NCI-H526 treated with DMSO at 0.1 percent for 48 hours (cell line): ENCODE data around the gene ZNF408.
"Not testable (repeated sequence)": the region's sequence is repeated elsewhere in the genome, so short reads cannot be mapped to it uniquely, and the experiment has no call there.

Source experiments
- DNase-seq: peaks from one replicate; lab custom pipeline; 2025; lab: John Stamatoyannopoulos, UW

ZNF408 gene

DNA sequence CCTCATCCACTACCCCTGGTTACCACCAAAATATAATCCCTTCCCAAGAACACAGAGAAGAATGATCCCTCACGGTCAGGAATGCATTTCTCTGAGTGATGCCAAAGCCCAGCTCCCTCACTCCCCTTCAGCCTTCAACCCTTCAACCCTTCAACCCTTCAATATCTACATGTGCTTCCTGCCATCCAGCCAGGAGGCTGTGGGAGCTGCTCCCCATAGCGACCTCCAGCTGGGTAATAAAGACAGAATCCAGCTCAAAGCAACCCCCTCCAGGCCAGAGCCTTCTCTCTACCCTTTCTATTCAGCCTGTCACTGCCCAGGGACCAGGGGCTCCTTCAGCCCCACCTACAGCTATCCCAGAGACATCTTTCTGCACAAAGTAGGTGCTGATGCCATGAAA is 3.1 kb upstream of the ZNF408 start:
- no peak for DNase-seq

DNA sequence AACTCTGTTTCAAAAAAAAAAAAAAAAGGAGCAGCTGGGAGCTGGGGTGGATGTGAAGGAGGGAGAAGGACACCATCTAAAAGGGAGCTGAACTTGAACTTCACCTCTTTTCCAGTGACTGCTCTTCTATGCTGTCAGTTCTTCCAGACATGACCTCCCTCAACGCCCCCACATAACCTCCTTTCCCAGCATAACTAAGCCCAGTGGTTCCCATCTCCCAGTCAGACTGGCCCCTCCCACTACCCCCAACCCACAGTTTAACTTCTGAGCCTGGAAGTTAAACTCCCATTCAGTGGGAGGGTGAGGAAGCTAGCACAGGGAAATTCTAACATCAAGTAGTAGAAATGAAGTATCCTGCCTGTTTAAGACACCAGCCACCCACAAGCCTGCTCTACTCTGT is 2.2 kb upstream of the ZNF408 start:
- no peak for DNase-seq

DNA sequence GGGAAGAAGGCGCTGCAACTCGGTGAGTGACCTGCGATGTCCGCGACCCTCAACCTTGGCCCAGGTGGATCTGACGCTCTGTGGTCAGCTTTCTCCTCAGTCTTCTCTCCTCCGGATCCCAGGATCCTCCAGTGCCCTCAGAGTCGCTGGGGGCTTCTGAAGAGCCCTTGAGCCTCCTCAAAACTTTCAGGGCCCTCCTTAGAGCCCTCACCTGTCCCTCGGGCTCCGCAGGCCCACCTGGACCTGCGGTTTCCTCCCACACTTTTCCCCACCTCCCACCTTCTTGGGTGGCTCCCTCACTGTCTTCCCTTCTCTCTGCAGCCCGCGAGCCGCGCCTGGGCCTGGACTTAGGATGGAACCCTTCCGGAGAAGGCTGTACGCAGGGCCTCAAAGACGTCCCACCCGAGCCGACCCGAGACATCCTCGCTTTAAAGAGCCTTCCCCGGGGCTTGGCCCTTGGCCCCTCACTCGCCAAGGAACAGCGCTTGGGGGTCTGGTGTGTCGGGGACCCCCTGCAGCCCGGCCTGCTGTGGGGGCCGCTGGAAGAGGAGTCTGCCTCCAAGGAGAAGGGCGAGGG is 335 bp downstream of the ZNF408 start:
- DNase-seq = no peak

DNA sequence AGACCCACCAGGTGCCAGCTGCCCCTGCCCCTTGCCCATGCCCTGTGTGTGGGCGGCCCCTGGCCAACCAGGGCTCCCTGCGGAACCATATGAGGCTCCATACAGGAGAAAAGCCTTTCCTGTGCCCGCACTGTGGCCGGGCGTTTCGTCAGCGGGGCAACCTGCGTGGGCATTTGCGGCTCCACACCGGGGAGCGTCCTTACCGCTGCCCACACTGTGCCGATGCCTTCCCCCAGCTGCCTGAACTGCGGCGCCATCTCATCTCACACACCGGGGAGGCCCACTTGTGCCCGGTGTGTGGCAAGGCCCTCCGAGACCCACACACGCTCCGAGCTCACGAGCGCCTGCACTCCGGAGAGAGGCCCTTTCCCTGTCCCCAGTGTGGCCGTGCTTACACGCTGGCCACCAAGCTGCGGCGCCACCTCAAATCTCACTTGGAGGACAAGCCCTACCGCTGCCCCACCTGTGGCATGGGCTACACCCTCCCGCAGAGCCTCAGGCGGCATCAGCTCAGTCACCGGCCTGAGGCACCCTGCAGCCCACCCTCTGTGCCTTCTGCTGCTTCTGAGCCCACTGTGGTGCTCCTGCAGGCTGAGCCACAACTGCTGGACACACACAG is 4.3 kb downstream of the ZNF408 start:
- DNase-seq = no peak

DNA sequence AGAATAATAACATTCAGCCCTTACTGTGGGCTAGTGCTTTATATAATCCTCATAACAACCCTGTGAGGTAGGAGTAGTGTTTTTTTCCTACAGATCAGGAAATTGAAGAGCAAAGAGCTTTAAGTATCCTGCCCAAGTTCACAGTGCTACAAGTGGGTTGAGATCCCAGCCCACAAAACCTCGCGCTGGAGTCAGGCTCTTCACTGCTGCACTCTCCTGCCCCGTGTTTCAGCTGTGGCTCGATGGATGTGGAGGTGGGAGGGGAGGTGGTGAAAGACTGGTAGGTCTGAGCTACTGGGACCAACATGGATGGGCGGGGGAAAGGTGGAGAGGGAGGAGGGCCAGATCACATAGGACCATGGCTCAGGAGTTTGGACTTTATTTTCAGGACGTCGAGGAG is 6.1 kb downstream of the ZNF408 start:
- no peak for DNase-seq

DNA sequence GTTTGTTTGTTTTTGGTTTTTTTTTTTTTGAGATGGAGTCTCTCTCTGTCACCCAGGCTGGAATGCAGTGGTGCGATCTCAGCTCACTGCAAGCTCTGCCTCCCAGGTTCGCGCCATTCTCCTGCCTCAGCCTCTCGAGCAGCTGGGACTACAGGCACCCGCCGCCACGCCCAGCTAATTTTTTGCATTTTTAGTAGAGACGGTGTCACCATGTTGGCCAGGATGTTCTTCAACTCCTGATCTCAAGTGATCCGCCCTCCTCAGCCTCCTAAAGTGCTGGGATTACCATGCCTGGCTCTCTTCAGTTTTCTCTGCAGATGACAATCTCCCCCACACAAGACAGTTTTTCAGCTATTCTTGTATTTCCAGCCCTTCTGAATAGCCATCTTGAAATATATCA is 8.5 kb downstream of the ZNF408 start:
- not testable (repeated sequence) for DNase-seq

DNA sequence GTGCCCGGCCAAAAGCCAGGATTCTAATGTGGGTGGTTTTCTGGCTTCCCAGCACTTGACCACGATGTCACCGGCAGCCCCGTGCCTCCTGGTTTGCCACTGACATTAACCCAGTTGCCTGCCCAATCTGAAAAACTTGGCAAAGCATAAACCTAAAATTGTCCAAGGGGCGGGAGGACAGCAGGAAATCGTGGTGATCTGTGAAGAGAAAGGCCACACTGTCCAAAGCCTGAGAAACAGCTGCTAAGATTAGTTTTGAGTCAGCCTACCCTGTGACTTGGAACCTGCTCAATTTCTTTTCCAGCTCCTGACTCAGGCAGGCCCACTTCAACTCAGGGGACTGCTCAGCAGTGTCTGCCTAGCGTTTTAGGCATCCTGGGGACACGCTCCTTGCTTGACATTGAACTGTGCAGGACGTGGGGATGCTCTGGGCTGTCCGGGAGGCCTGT is 10.0 kb downstream of the ZNF408 start:
- no peak for DNase-seq

DNA sequence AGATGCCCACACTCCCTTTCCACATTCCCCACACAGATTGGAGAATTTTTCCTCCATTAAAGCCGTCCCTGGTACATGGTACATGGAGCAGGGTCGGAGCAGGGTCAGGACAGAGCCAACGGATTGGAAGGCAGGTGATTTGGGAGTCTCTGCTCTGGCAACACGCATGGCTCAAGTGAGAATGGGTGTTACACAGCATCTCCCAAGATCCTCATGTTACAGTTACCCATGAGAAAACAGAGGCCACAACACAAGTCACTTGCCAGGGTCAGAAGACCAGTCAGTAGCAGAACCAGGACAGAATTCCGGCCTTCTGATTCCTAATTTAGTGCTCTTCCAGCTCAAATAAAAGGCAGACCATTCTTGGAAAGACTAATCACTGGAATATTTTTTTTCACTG is 10.5 kb downstream of the ZNF408 start:
- no peak for DNase-seq

DNA sequence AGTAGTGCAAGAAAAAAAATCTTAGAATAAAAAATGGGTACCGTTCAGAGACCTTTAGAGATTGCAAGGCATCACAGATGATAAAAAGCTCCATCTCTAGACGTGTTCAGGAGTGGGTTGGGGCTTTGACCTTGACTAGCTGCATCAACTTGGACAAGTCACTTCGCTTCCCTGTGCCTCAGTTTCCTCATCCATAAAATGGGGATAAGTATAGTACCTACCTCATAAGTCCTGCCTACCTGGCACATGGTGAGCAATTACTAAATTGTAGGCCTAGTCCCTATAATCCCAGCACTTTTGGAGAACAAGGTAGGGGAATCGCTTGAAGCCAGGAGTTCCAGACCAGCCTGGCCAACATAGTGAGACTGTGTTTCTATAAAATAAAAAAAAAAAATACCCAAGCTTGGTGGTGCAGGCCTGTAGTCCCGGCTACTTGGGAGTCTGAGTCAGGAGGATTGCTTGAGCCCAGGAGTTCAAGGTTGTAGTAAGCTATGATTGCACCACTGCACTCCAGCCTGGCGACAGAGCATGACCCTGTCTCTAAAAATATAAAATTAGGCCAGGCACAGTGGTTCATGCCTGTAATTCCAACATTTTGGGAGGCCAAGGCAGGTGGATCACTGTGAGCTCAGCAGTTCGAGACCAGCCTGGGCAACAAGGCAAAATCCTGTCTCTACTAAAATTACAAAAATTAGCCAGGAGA is 12.2 kb downstream of the ZNF408 start:
- no peak for DNase-seq

DNA sequence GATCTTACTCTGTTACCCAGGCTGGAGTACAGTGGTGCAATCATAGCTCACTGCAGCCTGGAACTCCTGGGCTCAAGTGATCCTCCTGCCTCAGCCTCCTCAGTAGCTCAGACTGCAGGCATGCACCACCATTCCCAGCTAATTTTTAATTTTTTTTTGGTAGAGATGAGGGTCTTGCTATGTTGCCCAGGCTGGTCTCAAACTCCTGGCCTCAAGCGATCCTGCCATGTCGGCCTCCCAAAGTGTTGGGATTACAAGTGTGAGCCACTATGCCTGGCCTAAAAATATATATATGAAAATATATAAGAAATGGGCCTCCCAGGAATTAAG is 17.0 kb downstream of the ZNF408 start:
- DNase-seq = not testable (repeated sequence)

DNA sequence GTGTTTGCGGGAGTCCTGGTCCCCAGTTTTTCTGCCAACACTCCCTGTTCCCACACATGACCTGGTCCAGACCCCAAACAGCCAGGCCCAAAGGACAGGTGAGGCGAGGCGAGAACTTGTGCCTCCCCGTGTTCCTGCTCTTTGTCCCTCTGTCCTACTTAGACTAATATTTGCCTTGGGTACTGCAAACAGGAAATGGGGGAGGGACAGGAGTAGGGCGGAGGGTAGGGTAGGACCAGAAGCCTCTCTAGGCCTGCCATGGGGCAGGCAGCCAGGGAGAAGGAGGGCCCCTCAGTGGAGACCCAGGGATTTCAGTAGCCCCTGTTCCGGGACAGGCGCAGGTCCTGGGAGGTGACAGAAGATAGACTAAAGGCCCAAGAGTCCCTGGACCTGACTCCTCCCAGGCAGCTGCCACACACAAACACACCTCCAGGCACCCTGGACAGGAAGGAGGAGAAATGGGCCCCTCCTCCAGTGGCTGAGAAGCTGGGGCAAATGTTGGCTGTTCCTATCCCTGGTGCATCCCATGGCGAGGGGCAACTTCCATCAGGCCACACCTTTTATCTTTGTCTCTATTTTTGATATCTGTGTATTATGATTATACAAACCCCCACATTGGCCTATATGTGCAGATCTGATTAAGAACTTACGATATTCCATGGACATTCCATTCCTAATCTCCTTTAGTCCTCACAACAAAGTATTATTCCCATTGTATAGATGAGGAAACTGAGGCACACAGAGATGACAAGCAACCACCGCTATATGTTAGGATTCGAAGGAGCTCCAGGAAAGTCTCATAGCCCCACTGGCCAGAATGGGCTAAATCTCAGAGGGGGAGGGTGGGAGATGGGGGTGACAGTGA is 17.6 kb downstream of the ZNF408 start:
- DNase-seq = no peak

DNA sequence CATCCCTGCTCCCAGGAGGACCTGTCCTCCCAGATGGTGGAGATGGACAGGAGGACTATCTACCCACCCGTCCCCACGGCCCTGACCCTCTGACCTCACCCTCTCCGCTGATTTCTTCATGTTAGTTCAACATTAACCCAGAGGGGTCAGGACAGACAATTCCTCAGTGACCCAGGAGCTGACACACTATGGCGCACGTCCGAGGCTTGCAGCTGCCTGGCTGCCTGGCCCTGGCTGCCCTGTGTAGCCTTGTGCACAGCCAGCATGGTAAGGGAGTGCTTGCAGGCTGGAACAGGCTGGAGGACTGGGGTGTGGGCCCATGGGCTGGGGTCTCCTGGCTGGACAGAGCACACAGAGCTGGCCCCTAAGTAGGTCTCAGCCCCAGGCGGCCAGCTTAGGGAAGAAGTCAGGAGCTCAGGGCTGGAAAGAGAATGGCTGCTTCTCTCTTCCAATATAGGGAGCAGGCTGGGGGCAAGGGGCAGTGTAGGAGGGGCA is 18.3 kb downstream of the ZNF408 start, which contains the start of gene F2:
F2 (plus strand) TSS at position 166 of the 495 bp plus-strand sequence; CDS start at position 189, 23 bp downstream.
- DNase-seq = no peak

DNA sequence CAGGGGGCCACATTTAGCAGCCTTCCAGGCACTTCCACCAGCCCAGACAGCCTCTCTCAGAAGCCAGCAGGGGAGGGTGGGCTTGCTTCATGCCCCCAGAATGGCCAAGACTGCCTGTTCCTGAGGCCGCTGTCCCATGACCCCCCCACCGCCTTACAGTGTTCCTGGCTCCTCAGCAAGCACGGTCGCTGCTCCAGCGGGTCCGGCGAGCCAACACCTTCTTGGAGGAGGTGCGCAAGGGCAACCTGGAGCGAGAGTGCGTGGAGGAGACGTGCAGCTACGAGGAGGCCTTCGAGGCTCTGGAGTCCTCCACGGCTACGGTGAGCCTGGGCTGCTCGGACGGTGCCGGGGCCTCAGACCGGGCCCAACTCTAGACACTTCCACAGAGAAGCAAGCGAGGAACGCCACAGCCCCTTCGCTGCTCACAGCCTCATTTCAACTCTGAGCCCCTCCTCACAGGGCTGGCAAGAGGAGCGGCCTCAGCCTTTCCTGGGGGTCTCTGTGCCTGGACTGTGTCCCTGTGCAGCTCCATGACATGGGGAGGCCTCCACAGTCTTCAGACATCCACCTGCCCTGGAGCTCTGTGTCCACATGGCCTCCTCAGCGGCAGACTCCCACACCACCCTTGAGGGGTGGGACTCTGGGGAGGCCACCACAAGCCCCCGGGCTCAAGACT is 18.9 kb downstream of the ZNF408 start:
- DNase-seq = no peak

DNA sequence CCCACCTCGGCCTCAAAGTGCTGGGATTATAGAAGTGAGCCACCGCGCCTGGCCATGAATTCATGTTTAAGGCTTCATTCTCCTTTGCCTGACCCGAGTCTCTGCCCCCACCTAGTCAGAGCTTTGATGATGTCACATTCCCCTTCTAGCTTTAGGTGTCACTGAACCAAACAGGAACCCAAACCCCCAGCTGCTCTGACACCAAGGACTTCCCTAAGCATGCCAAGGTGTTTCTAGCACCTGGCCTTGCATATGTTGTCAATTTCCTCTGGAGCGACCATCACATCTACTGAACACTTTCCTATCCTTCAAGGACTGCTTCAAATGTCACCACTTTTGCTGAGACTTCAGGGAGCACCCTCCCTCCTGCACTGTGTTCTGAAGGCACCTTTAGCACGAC is 20.5 kb downstream of the ZNF408 start:
- DNase-seq = no peak

DNA sequence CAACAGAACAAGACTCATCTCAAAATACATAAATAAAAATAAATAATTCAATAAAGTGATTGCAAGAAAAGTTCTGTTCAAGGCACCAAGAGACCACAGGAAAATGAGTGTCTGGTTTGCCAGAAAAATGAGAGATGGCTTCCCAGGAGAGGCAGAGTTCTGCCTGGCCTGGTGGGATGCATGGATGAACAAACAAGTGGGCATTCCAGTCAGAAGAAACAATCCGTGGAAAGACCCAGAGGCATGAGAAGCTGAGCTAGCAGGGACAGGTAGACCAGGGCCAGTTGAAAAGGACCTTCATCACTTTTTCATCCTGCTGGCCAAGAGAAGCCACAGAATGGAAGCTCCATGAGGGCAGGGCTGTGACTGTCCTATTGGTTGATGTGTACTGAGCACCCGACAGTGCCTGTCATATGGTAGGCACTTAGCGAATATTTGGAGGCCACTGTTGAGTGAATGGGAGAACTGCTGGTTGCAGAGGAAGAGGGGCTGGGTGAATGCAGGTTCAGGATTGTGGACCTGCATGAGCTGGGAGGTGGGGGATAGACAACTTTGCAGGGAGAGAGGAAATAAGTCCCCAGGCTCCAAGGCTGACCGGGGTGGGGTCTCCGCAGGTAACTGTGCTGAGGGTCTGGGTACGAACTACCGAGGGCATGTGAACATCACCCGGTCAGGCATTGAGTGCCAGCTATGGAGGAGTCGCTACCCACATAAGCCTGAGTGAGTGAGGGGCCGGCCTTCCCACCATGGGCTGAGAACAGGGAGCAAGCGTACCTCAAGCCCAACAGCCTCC is 21.9 kb downstream of the ZNF408 start:
- no peak for DNase-seq

DNA sequence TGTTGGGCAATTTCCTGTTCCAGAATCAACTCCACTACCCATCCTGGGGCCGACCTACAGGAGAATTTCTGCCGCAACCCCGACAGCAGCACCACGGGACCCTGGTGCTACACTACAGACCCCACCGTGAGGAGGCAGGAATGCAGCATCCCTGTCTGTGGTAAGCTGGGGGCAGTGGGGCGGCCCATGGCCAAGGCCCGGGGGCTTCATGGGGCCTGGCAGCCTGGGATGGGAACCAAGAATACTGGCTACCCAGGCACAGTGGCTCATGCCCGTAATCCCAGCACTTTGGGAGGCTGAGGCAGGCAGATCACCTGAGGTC is 22.5 kb downstream of the ZNF408 start:
- no peak for DNase-seq

DNA sequence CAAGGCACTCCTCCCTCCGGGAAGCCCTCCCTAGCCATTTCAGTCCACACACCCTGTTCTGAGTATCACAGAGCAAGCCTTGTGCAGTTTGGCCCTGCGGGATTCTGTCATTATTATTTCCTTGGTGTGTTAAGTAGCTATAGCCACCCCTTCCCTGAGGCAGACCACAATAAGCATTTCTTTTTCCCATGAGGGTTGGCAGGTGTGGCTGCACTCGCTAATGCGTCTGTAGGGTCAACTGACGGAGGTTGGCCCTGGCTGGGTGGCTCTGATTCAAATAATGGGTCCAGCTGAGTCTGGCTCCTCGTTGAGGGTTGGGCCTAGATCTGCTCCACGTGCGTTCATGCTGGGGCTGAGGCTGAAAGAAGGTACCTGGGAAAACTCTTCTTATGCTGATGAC is 23.3 kb downstream of the ZNF408 start:
- no peak for DNase-seq

DNA sequence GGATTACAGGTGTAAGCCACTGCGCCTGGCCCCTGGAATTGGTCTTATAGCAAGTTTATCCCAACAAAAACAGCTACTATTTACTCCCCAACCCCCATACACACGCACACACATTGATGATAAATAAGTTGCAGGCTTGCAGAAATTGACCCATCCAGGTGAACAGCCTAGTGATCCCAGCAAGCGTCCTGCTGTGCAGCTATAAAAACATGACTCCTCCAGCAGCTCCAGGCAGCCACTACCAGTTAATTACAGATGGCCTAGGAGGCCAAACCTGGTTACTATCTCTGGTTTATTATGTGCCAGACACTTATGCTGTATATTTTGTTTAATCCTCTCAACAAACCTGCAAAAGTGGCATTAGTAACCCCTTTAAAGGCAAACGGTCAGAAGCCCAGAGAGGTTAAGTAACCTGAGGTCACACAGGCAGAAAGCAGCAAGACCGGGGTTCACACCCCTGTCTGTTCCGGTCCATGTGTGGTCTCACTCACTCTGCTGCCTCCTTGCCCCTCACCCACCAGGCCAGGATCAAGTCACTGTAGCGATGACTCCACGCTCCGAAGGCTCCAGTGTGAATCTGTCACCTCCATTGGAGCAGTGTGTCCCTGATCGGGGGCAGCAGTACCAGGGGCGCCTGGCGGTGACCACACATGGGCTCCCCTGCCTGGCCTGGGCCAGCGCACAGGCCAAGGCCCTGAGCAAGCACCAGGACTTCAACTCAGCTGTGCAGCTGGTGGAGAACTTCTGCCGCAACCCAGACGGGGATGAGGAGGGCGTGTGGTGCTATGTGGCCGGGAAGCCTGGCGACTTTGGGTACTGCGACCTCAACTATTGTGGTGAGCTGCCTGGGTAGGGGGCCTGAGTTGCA is 24.7 kb downstream of the ZNF408 start:
- DNase-seq = no peak

DNA sequence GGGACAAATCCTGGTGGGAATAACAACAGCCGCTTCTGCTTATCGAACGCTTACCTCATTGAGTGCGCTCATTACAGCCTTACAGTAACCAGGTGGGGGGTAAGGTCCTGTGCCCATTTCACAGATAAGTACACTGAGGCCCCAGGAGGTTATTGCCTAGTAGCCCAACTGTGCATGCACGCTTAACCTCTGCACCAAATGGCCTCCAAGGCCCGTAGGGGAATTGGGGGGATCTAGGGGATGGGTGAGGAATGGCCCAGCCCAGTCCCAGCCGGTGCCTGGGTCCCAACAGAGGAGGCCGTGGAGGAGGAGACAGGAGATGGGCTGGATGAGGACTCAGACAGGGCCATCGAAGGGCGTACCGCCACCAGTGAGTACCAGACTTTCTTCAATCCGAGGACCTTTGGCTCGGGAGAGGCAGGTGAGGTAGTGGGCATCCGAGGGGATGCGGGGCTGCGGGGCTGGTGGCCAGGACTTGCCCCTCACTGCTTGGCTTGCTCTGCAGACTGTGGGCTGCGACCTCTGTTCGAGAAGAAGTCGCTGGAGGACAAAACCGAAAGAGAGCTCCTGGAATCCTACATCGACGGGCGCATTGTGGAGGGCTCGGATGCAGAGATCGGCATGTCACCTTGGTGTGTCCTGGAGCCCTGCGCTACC is 25.5 kb downstream of the ZNF408 start:
- DNase-seq = no peak
